OCI-LY7 (cell line): Measurements from ENCODE around the gene IFT27. TPM values are rescaled to one million over a fixed set of nuclear protein-coding genes. Genes with fewer than 3 reads are reported as not detected.

Source experiments
- BruUV-seq: library from RNA; stranded (reverse); fragments of 400-500 nt; replicated peaks from 2 replicates; lab custom pipeline; 2021; lab: Mats Ljungman, UMichigan
- CTCF ChIA-PET: fragments of 300-600 bp; sonication (Branson Sonifier 250); formaldehyde crosslinking; loops from one replicate; lab custom pipeline; 2022; ENCODE audit warnings: antibody characterized with exemption; ENCODE audit not compliant: unreplicated experiment; lab: Charles Lee
- POLR2A ChIA-PET: fragments of 300-600 bp; sonication (Branson Sonifier 250); formaldehyde crosslinking; loops from one replicate; lab custom pipeline; 2022; ENCODE audit warnings: antibody characterized with exemption; lab: Charles Lee
- DNase-seq: peaks from one replicate; pipeline ENCODE4 v3.0.0-alpha.2; 2015; ENCODE audit warnings: low spot score
- H2AFZ ChIP-seq: fragments of 200-600 bp; sonication (generic), shearing (Covaris generic); 2 replicates; pipeline ENCODE4 v1.6.1; 2014; ENCODE audit warnings: mild to moderate bottlenecking, antibody characterized with exemption, low read length, moderate library complexity
- H3K27ac ChIP-seq: fragments of 200-600 bp; sonication (generic); 2 replicates; pipeline ENCODE4 v1.5.1; 2014; ENCODE audit warnings: mixed run types, low read depth, mild to moderate bottlenecking, moderate library complexity, low read length, inconsistent platforms; ENCODE audit not compliant: poor library complexity, severe bottlenecking
- H3K36me3 ChIP-seq: fragments of 200-600 bp; sonication (generic); 2 replicates; pipeline ENCODE4 v1.6.1; 2014; ENCODE audit warnings: mild to moderate bottlenecking, antibody characterized with exemption, low read length, moderate library complexity, mixed read lengths; ENCODE audit not compliant: insufficient read depth
- H3K4me1 ChIP-seq: fragments of 200-600 bp; sonication (generic); 2 replicates; pipeline ENCODE4 v1.5.1; 2014; ENCODE audit warnings: mild to moderate bottlenecking, low read length; ENCODE audit not compliant: insufficient read depth, poor library complexity, severe bottlenecking
- H3K4me2 ChIP-seq: fragments of 200-600 bp; sonication (generic); 2 replicates; pipeline ENCODE4 v1.6.1; 2014; ENCODE audit warnings: mild to moderate bottlenecking, low read length
- H3K4me3 ChIP-seq: fragments of 200-600 bp; sonication (generic); 2 replicates; pipeline ENCODE4 v1.5.1; 2014; ENCODE audit warnings: mild to moderate bottlenecking, low read depth, low read length; ENCODE audit not compliant: poor library complexity, severe bottlenecking
- H3K79me2 ChIP-seq: fragments of 200-600 bp; sonication (generic); 2 replicates; pipeline ENCODE4 v1.6.1; 2016; ENCODE audit warnings: low read depth, mild to moderate bottlenecking, low read length, moderate library complexity, mixed read lengths; ENCODE audit not compliant: insufficient read depth
- H3K9me2 ChIP-seq: fragments of 200-600 bp; sonication (generic); 2 replicates; pipeline ENCODE4 v1.6.1; 2016; ENCODE audit warnings: mild to moderate bottlenecking, low read length, mixed read lengths; ENCODE audit not compliant: insufficient read depth
- H3K9me3 ChIP-seq: fragments of 200-600 bp; sonication (generic); 2 replicates; pipeline ENCODE4 v1.6.1; 2014; ENCODE audit warnings: mild to moderate bottlenecking, mixed run types, low read length, mixed read lengths
- H4K20me1 ChIP-seq: fragments of 200-600 bp; sonication (generic); 2 replicates; pipeline ENCODE4 v1.6.1; 2014; ENCODE audit warnings: mild to moderate bottlenecking, antibody characterized with exemption, low read length, moderate library complexity, mixed read lengths; ENCODE audit not compliant: insufficient read depth
- CTCF ChIP-seq: fragments of 200-600 bp; sonication (generic); conservative IDR thresholded peaks from 2 replicates; pipeline ENCODE4 v1.5.1; 2014; ENCODE audit warnings: mild to moderate bottlenecking, antibody characterized with exemption, low read length, moderate library complexity, mixed read lengths
- EZH2phosphoT487 ChIP-seq: fragments of 200-600 bp; sonication (generic); IDR thresholded peaks from 2 replicates; pipeline ENCODE4 v1.6.1; 2018; ENCODE audit warnings: low read depth, borderline replicate concordance, mild to moderate bottlenecking, mixed run types, antibody characterized with exemption, low read length, moderate library complexity, mixed read lengths
- intact Hi-C: fragments of 100-400 bp; cut with micrococcal nuclease; formaldehyde crosslinking; loops from one replicate; pipeline ENCODE4 v1.10.0; 2022; ENCODE audit not compliant: unreplicated experiment
- total RNA-seq, 2 experiments: library from RNA; depleted of rRNA in 1 of 2; stranded (reverse); fragments of >200 nt in 1 of 2; shearing (Covaris generic) in 1 of 2; gene quantifications; 2 replicates each; pipeline ENCODE4 v1.2.3, GENCODE V29; 2014 to 2022

IFT27 gene
- total RNA-seq, 2 experiments from 2014 or later, result 18.3 to 50.0 TPM

- TF ChIP-seq CTCF, result no peak
- TF ChIP-seq EZH2phosphoT487, result no peak
- Histone ChIP-seq H3K27ac (no peak overlapping the region), H3K79me2 (no peaks in the 10 kb centered on the region), H4K20me1 (no peaks in the 10 kb centered on the region), H3K9me2 (no peaks in the 10 kb centered on the region), H3K4me1 (no peaks in the 10 kb centered on the region), H3K36me3 (no peaks in the 10 kb centered on the region), H3K4me2 (no peak overlapping the region), H3K4me3 (no peak overlapping the region), H3K9me3 (no peaks in the 10 kb centered on the region), H2AFZ (no peak overlapping the region)
- intact Hi-C loops, result no loop called here
- no peak for DNase-seq
- no TSS peak for BruUV-seq
- POLR2A ChIA-PET, result no interaction called here
- CTCF ChIA-PET, result no interaction called here
Measured at GRCh38 chr22:36818010-36818642, 42.2 kb upstream of the IFT27 start.

- Histone ChIP-seq H3K9me2 (no peaks in the 10 kb centered on the region), H2AFZ (no peak overlapping the region), H3K4me3 (no peak overlapping the region), H3K4me1 (no peaks in the 10 kb centered on the region), H3K4me2 (no peak overlapping the region), H3K79me2 (no peaks in the 10 kb centered on the region), H4K20me1 (no peaks in the 10 kb centered on the region), H3K36me3 (no peaks in the 10 kb centered on the region), H3K9me3 (no peaks in the 10 kb centered on the region), H3K27ac (no peak overlapping the region)
- no TSS peak for BruUV-seq
- ChIA-PET CTCF (no interaction called here), POLR2A (no interaction called here)
- intact Hi-C loops, result no loop called here
- DNase-seq, result no peak
- no peak for TF ChIP-seq EZH2phosphoT487
- no peak for TF ChIP-seq CTCF
Measured at GRCh38 chr22:36817525-36817848, 41.6 kb upstream of the IFT27 start.

- no peaks in the 10 kb centered on the region for H3K4me1 ChIP-seq
- H3K4me3 ChIP-seq, result no peak within 1 kb of the TSS
- H3K36me3 ChIP-seq, result no peaks in the 10 kb centered on the region
- no peak within 1 kb of the TSS for H2AFZ ChIP-seq
- ChIA-PET POLR2A (no interaction called here), CTCF (no interaction called here)
- H3K79me2 ChIP-seq, result no peaks in the 10 kb centered on the region
- no peak within 1 kb of the TSS for H3K4me2 ChIP-seq
- no TSS peak for BruUV-seq
- H3K27ac ChIP-seq, result no peak within 1 kb of the TSS
- H4K20me1 ChIP-seq, result no peaks in the 10 kb centered on the region
- no peaks in the 10 kb centered on the region for H3K9me2 ChIP-seq
- TF ChIP-seq CTCF (no peak), EZH2phosphoT487 (no peak)
- intact Hi-C loops, result no loop called here
- no peaks in the 10 kb centered on the region for H3K9me3 ChIP-seq
- DNase-seq, result no peak
Measured at GRCh38 chr22:36816636-36817524, 41.0 kb upstream of the IFT27 start, which contains the start of gene PVALB. PVALB (minus strand) TSS chr22:36817035; CDS start chr22:36817005, 30 bp downstream.
